SIG-M5 treated with dmso at 0.1 percent for 504 hours (cell line): ENCODE results near the gene TMEM94.
A peak's percentile ranks its signal among the peaks of the same experiment; 100 is the strongest.

Experiments used
- DNase-seq: peaks from one replicate; lab custom pipeline; 2025; ENCODE audit not compliant: unreplicated experiment; lab: John Stamatoyannopoulos, UW

TMEM94 gene

GRCh38 chr17:75494326-75494877 is 38.0 kb downstream of the TMEM94 start:
- DNase-seq, result no peak

- DNase-seq, result no peak
These were observed 39.6 kb downstream of the TMEM94 start for GRCh38 chr17:75496005-75496404.

- no peak for DNase-seq
These were observed 41.7 kb downstream of the TMEM94 start for GRCh38 chr17:75498039-75498725.

- no peak for DNase-seq
These were observed 42.3 kb downstream of the TMEM94 start for GRCh38 chr17:75498726-75499213.

- no peak for DNase-seq
These were observed 43.0 kb downstream of the TMEM94 start for GRCh38 chr17:75499313-75500022.

GRCh38 chr17:75500419-75501216 is 44.2 kb downstream of the TMEM94 start:
- DNase-seq, result no peak

GRCh38 chr17:75501378-75502071 is 45.1 kb downstream of the TMEM94 start:
- no peak for DNase-seq

GRCh38 chr17:75502072-75502720 is 45.8 kb downstream of the TMEM94 start:
- DNase-seq, result no peak

GRCh38 chr17:75502721-75503329 is 46.4 kb downstream of the TMEM94 start:
- DNase-seq, result no peak

- DNase-seq, result no peak
These were observed 47.0 kb downstream of the TMEM94 start for GRCh38 chr17:75503337-75503950.

- DNase-seq, result no peak
These were observed 47.5 kb downstream of the TMEM94 start for GRCh38 chr17:75503976-75504346.

GRCh38 chr17:75504347-75505151 is 48.1 kb downstream of the TMEM94 start:
- peak; percentile 58 for DNase-seq

- no peak for DNase-seq
These were observed 48.6 kb downstream of the TMEM94 start for GRCh38 chr17:75505152-75505409.

GRCh38 chr17:75505640-75506039 is 49.2 kb downstream of the TMEM94 start:
- no peak for DNase-seq

GRCh38 chr17:75506134-75506533 is 49.7 kb downstream of the TMEM94 start:
- no peak for DNase-seq

GRCh38 chr17:75506888-75507287 is 50.5 kb downstream of the TMEM94 start:
- no peak for DNase-seq

GRCh38 chr17:75507733-75508719 is 51.6 kb downstream of the TMEM94 start:
- no peak for DNase-seq

GRCh38 chr17:75508931-75509361 is 52.5 kb downstream of the TMEM94 start:
- DNase-seq, result no peak
